Coronary artery (tissue), 2 donors: Measurements from ENCODE around the gene PACSIN3.
A peak's percentile ranks its signal among the peaks of the same experiment; 100 is the strongest.

ENCODE experiments used
- DNase-seq: peaks from one replicate; pipeline ENCODE4 v3.0.0-alpha.2; 2017; ENCODE audit warnings: low spot score
- H3K27ac ChIP-seq, 2 donors: fragments of 200-600 bp; sonication (generic); one replicate each; pipeline ENCODE4 v1.5.1; 2016 to 2019
- H3K4me3 ChIP-seq: fragments of 200-600 bp; sonication (generic); 2 replicates; pipeline ENCODE4 v1.5.1; 2016; ENCODE audit warnings: mild to moderate bottlenecking, moderate library complexity
- TF ChIP-seq, protein P1 (sequence below): fragments of 200-600 bp; sonication (generic); IDR thresholded peaks from one replicate; pipeline ENCODE4 v1.5.1; 2019; ENCODE audit warnings: antibody characterized with exemption

The PACSIN3 gene

DNA sequence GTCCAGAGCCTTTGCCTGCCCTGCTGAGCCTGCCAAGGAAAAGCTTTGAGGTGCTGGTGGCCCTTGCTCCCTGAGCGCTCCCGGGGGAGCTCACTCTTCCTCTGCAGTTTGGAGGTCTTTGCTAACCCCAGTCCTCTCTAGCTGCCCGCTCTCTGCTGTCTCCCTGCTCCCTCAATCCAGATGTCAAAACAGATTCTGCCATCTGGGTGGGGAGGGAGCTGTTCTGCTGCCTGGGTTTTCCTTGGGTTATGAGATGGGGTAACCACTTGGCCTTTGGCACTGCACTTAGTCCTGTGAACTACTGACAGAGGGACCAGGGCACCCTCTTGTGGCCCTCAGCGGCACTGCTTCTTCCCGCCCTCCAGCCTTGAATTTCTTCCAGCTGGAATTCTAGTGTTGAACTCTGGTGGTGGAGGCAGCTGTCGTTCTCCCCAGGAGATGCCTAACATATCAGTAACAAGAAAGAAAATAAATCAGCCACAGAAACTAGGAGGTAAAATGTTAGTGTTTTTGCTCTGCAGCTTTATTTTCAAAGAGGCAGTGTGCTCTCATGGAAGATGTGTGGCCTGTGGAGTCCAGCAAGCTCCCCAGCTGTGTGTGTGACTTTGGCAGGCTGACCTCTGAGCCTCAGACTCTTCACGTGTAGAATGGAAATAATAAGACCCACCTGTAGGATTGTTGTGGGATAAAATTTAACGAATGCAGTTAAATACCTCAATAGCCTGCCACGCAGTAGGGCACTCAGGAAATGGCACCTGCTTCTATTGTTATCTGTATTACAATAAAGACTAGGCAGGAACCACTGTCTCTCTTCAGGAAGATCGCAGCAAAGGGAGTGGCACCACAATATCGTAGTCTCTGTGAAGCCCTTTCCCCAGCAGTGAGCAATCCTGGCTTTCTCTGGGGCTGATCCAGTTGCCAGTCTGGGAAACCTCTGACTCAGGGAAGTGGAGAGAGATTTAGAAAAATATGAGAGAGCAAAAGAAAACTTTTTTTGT lies 33.0 kb downstream of the PACSIN3 start:
- no peak for DNase-seq
- Histone ChIP-seq H3K27ac (no peak overlapping the region), H3K4me3 (no peak overlapping the region)
- TF ChIP-seq, protein P1, sequence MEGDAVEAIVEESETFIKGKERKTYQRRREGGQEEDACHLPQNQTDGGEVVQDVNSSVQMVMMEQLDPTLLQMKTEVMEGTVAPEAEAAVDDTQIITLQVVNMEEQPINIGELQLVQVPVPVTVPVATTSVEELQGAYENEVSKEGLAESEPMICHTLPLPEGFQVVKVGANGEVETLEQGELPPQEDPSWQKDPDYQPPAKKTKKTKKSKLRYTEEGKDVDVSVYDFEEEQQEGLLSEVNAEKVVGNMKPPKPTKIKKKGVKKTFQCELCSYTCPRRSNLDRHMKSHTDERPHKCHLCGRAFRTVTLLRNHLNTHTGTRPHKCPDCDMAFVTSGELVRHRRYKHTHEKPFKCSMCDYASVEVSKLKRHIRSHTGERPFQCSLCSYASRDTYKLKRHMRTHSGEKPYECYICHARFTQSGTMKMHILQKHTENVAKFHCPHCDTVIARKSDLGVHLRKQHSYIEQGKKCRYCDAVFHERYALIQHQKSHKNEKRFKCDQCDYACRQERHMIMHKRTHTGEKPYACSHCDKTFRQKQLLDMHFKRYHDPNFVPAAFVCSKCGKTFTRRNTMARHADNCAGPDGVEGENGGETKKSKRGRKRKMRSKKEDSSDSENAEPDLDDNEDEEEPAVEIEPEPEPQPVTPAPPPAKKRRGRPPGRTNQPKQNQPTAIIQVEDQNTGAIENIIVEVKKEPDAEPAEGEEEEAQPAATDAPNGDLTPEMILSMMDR = peak; percentile 89

DNA sequence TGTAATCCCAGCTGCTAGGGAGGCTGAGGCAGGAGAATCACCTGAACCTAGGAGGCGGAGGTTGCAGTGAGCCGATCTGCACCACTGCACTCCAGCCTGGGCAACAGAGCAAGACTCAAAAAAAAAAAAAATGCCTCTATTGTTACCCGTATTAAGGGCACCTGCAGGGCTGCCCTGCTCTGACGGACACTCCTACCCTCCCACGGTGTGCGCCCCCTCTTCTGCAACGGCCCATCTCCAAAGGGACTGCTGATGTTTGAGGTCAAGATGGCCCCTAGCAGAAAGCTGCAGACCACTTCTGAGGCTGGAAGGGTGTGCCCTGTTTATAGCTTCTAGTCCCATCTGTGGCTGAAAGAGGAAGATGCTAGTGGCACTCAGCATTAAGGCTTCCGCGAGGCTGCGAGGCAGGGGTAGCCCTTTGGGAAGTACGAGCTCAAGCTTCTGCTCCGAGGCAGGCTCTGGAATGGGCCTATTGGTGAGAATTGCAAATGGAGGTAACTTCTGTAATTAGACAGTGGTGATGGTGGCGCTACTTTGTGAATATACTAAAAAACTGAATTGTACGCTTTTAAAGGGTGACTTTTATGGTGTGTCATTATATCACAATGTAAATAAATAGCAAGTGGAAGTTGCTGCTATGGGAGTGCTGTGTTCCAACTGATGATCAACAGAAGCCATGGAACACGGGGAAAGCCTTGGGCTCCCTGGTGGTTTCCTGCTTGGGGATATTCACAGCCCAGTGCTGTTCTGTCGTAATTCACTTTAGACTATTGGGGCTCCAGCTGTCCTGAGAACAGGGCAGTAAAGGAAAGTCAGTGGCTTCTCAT lies 33.9 kb downstream of the PACSIN3 start:
- Histone ChIP-seq H3K27ac (no peak overlapping the region), H3K4me3 (no peak overlapping the region)
- TF ChIP-seq, protein P1 = no peak
- DNase-seq = no peak

DNA sequence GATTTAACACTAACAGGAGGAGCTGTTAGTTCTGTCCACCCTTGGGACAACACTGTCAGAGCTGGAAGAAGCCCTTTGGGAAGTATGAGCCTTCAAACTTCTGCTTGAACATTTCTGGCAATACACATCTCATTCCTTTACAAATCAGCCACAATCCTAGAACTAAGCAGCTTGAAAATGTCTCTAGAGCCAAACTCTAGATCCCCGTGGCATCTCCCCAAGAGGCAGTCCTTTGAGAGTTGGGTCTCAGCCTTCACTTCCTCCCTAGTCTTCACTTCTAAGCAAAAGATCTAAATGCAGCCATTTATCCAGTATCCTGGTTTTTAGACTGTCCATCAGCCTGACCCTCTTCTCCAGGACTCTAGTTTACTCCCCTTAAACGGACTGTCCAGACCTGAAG lies 36.5 kb downstream of the PACSIN3 start:
- TF ChIP-seq, protein P1 = no peak
- Histone ChIP-seq H3K4me3 (no peak overlapping the region), H3K27ac (no peak overlapping the region)
- no peak for DNase-seq

DNA sequence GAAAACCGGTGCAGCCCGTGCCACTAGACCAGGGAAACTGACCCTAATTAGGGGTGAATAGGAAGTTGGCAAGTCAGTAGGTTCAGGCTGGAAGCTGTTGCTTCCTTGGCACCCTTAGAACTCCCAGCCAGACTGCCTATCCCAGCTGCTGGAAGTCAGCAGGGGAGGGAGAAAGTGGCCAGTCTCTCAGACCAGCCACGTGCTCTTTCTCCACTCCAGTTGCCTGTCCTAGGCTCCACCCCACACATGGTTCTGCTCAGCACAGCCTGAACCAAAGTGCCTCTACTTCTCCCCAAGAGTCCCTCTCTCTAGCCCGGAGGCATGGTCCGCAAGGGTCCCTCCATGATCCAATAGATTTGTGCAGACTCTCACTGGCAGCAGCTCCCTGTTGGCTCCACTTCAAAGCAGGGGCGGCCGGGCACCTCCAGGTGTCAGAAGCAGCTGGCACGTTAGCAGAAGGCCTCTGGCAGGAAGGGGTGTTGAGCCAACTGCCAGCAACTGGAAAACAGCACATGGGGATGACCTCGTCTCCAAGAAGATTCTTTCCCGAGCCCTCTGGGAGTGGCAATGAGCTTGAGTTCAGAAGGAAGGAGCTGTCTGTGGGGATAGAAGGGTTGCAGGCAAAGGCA lies 37.2 kb downstream of the PACSIN3 start:
- TF ChIP-seq, protein P1 = no peak
- H3K27ac ChIP-seq = no peak overlapping the region
- no peak overlapping the region for H3K4me3 ChIP-seq
- no peak for DNase-seq

DNA sequence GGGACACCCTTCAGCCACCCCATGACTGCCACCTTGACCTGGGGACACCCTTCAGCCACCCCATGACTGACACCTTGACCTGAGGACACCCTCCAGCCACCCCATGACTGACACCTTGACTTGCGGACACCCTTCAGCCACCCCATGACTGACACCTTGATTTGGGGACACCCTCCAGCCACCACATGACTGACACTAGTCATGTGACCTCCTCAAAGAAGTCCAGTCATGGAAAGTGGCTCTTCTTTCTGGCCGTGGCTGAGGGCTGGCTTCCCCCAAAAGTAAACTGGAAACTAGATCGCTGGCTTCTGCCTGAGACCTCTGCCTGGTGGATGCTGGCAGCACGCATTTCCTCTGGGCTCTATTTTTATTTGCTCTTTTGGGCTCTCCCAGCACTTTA lies 38.0 kb downstream of the PACSIN3 start:
- no peak for DNase-seq
- TF ChIP-seq, protein P1 = no peak
- Histone ChIP-seq H3K27ac (no peak overlapping the region), H3K4me3 (no peak overlapping the region)

DNA sequence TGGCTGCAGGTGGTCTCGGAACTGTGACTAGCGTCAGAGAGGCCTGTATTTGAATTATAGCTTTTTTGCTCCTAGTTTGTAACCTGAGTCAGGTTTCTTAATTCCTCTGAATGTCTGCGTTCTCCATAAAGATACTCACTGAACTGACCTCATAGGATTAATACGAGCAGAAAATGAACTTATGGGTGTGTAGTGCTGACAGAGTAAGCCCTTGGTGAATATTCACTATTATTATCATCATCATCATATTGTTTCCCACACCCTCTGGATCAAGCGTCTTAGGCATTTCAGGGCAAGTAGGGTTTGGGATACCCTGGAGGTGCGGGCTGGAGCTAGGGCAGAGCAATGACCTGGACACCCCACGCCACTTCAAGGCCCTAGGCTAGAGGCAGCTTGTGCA lies 38.6 kb downstream of the PACSIN3 start:
- no peak for DNase-seq
- Histone ChIP-seq H3K27ac (no peak overlapping the region), H3K4me3 (no peak overlapping the region)
- TF ChIP-seq, protein P1 = no peak
